Glomerular visceral epithelial cell (primary cell): ENCODE measurements around the gene YY1.
A peak's percentile ranks its signal among the peaks of the same experiment; 100 is the strongest.
"Not testable (repeated sequence)": the region's sequence is repeated elsewhere in the genome, so short reads cannot be mapped to it uniquely, and the experiment has no call there.

Source experiments
- DNase-seq: peaks from one replicate; pipeline ENCODE4 v3.0.0-alpha.2; 2016; ENCODE audit errors: extremely low spot score

Gene YY1

DNA sequence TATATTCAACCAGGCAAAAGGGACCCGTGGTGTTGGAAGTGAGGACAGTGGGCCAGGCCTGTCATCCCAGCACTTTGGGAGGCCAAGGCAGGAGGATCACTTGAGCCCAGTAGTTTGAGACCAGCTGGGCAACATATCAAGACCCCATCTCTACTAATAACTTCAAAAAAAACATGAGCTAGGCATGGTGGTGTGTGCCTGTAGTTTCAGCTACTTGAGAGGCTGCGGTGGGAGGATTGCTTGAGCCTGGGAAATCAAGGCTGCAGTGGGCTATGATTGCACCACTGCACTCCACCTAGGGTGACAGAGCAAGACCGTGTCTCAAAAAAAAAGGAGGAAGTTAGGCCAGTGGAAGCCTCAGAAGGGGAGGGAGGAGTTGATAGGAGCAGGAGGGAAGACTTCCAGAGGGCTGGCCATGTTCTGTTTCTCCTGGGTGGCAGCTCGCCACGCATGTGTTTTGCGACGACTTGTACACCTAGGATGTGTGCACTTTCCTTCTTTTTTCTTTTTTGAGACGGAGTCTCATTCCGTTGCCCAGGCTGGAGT lies 57.2 kb downstream of the YY1 start:
- no peak for DNase-seq

DNA sequence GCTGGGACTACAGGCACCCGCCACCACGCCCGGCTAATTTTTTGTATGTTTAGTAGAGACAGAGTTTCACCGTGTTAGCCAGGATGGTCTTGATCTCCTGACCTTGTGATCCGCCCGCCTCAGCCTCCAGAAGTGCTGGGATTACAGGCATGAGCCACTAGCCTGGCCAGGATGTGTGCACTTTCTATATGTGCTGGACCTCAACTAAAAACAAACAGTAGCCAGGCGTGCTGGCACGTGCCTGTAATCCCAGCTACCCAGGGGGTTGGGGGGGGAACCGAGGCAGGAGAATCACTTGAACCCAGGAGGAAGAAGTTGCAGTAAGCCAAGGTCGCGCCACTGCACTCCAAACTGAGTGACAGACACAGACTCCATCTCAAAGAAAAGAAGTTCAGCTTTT lies 57.8 kb downstream of the YY1 start:
- not testable (repeated sequence) for DNase-seq

DNA sequence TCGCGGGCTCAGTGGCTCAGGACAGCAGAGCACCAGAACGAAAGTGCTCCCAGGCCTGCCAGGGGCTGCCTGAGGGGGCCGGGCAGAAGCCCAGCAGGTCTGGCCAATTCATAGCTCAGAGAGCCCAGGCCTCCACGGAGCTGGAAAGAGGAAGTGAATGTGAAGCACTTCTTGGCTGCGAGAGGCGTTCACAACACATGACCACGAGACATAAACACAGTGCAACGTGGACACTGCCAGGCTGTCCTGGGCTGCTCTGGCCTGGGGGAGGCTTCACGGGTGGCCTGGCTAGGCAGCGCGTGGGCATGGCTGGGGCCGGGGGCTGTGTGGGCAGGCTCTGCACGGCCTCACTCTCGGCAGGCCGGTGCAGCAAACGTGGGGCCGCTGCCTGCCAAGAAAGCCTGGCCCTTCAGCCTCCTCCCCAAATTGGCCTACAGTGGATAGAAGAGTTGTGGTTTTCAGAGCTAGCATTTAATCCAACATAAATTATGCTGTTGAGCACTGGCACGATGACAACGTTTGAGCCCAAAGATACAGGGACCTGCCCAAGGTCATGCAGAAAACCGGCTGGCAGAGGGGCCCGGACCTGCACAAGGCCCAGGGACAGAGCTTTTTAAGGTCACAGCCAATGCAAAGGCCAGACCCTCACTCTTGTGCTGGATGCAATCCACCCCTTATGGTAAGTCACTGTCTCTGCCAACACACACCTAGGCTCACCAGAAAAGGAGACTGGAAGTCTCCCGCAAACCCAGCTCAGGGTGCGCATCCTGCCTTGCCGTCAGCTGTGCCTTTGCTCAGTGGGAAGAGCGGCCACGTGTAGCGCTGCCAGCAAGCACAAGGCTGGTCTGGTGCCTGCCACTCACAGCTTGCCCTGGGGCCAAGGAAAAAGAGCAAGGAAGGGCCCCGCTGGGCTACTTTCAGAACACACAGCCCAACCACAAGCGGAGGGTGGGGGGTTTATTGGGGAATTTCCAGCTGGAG lies 58.7 kb downstream of the YY1 start:
- DNase-seq, result no peak

DNA sequence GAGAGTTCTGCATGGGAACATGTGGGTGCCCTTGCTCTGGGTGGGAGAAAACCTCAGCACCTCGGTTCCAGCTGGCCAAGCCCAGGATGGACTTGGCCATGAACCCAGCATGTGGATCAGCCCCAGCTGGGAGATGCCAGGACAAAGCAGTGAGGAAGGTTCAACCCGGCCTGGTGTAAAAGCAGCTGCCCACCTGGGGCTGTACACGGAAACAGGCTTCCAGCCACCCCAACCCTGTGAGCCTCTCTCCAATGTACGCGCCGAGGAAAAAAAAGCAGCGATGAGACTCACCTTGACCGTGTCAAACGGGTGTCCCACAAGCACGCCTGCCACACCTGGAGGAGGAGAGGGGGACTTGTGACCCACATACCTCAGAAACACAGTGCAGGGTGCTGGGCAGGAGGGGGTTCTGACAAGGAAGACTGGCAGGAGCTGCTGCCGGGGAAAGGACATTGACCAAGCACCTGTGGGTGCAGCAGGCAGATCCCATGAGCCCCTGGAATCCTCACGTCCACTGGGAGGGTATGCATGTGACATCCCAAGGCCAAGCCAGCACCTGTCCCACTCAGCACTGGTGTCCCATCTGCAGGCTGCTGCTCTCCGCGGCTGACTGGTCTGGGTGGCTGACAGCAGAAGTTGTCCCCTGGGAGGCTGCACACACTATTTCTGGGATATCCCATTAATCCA lies 59.8 kb downstream of the YY1 start:
- no peak for DNase-seq

DNA sequence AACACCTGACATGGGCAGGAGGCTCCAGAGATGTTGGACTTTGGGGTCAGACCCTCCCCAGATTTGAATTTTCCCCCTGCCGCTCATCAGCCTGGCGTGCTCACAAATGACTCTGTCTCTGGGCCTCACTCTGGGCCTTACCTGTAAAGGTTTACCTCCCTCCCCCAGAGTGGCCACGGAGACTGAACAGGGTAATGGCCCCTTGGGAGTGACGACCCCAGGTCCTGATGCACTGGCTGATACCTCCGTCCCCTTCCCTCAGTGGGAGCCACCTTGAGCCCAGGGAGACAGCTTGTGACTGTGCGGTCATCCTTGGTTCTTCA lies 60.3 kb downstream of the YY1 start:
- DNase-seq, result no peak

DNA sequence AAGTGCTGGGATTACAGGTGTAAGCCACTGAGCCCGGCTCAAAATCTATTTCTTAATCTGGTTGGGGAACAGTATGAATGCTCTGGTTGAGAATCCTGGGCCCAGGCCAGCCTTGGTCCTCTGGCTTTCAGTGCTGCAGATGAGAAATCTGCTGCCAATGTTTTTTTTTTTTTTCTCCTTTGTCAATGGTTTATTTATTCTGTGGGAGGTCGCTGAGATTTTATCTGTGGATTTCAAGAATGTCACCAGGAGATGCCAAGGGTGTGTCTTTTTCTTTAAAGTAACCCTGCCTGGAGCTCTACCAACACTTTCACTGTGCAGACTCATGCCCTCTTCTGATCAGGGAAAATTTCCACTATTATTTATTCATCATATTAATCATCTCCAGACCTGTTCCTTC lies 63.7 kb downstream of the YY1 start:
- no peak for DNase-seq

DNA sequence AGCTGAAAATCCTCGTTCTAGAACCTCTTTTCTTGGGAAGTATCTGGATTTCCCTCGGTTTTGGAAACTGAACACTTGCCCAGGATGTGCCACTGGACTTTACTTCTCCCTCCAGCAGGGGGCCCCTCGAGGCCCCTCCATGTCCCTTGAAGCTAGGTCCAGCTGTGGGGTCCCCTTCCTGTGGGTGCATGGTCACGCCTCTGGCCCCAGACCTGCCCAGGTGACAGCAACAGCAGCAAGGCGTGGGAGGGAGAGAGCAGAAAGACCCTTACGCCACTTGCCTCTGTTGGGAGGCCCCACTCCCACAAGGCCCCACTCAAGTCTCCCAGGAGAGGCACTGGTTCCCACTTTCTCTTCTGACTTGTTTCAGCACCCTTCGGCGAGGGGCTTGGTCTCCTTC lies 64.2 kb downstream of the YY1 start:
- no peak for DNase-seq

DNA sequence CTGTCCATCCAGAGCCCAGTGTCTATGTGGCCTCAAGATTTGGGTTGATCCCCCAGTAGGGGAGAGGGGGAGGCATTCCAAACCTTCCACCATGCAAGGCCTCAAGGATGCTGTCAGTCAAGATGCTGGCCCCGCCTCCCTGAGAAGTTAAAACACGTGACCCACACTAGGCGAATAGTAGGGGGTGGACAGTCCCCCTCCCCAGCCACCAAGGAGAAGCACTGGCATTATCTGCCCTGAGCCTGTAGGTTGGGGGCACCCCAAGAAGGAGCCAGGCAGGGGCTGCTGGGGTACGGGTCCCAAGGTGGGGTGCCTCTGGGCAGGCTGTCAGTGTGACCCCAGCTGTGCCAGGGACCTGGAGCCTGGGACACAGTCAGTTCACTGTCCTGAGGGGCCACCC lies 65.0 kb downstream of the YY1 start:
- no peak for DNase-seq

DNA sequence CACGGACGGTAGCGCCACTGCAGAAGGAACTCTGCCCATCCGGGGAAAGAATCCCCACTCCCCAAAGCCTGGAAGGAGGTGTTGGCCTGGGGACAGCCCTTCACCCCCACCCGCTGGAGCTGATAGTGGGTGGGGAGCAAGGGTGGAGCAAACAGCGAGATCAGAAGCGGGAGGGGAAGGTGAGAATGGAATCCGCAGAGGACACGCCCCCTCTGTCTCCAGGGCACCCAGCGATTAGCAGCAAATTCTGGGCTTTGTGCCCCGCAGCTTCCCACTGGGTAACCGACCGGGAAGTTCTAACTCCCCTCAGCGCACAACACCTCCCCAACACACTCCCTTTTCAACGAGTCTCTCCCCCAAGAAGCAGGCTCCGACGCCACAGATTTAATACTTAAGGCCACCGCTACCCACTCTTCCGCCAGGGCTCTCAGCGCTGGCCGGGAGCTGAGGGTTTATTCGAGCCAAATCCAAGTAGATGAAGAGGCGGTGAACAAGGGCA lies 65.9 kb downstream of the YY1 start:
- DNase-seq, result peak; percentile 63

DNA sequence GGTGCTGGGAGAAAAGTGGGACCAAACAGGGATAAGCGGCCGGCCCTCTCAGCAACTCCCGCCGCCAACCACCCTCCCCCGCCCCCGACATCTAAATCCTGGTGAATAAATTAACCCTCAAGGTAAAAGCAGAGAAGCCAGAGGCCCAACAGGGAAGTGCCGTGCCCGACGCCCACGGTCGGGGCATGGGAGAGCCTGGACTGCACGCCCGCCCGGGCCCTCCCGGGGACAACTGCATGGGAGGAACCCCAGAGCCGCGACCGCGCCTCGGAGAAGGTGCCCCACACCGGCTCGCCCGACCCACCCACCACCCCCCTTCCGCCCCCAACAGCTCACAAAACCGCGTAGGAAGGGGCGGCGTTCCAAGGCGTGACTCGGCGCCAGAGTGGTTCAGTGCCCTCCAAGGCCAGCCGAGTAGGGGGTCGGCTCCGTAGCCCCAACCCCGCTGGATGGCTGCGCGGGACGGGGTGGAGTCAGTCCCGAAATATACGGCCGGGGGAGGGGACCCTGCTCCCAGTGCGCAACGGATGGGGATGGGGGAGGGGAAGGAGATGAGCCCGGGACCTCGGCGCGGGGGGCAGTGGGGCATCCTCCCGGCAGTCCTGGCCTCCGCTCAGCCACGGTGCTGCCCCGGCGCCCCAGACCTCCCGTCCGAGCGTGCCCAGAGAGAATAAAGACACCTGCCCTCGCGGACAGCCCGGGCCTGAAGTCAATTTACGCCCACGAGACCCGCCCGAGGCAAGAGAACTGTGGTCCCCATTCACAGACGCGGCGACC lies 66.6 kb downstream of the YY1 start:
- peak; percentile 54 for DNase-seq

DNA sequence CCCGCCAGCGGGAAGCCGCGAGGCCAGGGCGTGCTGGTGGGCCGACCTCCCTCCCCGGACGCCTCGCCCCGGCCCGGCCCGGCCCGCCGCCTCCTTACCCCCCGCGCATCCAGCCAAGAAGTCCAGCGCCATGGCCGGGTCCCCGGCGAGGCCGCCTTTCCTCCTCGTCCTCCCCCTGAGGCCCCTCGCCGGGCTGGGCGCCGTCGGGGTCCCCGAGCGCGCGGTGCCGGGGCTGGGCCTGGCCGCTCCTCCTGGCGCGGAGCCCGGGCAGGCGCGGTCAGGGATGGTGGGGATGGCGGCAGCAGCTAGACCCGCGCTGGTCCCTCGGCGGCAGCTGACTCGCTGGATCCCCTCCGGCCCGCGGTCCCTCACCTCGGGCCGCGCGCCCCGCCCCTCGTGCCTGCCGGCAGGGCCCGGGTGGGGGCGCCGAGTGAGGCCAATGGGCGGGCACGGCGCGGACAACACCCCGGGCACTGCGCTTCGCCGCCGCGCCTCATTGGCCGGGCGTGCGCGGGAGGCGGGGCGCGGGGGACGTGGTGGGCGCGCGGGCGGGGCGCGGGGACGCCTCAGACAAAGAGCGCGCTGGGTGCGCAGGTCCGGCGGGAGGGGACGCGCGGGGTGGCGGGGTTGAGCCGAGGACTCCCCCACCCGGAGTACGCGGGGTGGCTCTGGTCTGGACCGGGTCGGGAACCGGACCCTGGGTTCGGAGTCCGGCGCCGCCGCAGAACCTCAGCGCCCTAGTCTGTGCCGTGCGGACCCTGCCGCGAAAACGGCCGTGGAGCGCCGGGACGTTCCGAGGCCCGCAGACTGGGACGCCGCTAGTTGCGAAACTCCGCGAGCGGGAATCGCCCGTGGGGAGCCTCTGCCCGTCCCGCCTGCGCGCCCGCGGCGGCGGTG lies 67.4 kb downstream of the YY1 start, which contains the start of gene SLC25A29:
SLC25A29 (minus strand) TSS at position 344 of the 897 bp plus-strand sequence; CDS start at position 132, 212 bp downstream.
- peak; percentile 92 for DNase-seq

DNA sequence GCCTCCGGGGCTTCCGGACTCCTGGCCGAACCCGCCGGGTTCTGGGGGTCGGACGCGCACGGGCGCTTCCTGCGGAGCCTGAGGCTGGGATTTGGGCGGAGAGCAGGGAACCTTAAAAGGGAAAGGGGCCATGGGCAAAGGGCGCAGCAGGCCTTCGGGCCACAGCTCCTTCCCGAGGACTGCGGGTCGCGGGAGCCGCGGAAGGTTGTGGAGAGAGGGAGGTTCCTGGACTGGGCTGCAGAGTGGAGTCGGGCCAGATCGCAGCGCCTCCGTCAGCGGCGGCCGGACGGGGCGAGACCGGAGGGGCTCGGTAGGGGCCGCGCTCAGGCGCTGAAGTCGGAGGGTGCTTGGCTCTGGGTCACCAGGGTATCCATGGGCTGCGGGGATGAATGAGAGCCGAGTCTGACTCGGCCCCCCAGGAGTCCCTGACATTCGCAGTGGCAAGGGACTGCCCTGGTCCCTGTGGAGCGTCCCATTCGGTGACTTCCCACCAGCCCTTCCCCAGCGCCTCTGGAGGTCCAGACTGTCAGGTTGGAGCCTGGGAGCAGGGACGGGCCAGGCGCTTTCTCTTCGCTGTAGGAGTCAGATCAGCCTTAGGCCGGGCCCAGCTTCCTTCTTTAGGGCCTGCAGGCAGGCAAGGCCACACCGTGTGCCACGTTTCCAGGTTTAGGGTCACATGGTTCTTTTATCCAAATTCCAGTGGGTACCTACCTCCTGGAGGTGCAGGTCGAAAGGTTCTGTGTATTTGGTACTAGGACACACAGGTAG lies 68.2 kb downstream of the YY1 start:
- DNase-seq, result no peak

DNA sequence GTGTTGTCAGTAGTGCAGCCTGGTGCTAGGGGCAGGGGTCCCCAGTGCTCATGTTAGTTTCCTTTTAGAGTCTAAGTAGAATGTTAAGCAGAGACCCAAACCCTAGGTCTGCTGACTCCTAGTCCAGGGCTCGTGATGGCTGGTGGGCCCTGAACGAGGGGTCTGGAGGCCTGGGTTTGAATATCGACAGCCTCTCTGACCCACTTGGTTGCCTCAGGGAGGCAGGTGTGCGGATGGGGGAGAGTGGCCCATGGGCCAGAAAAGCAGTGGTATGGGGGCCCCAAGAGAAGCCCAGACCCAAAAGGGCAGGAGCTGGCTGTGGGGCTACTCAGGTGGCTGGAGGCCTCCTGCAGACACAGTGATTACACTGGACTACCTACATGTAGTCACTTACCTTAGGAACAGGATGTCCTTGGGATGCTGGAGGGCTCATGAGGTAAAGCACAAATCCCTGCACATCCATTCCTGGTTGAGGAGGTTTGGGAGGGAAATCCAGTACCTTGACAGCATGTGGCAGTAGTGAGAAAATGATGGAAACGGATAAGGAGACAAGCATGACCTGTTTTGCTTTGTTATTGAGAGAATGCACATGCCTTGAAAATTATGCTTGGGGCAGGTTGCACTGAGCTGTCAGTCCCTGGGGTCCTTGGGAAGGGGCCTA lies 69.0 kb downstream of the YY1 start:
- no peak for DNase-seq

DNA sequence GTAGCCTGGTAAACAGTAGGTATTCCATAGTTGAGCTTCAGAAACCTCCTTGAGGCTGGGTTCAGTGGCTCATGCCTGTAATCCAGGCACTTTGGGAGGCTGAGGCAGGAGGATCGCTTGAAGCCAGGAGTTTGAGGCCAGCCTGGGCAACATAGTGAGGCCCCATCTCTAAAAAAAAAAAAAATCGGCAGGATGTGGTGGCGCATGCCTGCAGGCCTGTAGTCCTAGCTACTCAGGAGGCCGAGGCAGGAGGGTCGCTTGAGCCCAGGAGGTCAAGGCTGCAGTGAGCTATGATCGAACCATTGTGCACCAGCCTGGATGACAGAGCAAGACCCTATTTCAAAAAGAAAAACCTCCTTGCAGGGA lies 69.5 kb downstream of the YY1 start:
- not testable (repeated sequence) for DNase-seq

DNA sequence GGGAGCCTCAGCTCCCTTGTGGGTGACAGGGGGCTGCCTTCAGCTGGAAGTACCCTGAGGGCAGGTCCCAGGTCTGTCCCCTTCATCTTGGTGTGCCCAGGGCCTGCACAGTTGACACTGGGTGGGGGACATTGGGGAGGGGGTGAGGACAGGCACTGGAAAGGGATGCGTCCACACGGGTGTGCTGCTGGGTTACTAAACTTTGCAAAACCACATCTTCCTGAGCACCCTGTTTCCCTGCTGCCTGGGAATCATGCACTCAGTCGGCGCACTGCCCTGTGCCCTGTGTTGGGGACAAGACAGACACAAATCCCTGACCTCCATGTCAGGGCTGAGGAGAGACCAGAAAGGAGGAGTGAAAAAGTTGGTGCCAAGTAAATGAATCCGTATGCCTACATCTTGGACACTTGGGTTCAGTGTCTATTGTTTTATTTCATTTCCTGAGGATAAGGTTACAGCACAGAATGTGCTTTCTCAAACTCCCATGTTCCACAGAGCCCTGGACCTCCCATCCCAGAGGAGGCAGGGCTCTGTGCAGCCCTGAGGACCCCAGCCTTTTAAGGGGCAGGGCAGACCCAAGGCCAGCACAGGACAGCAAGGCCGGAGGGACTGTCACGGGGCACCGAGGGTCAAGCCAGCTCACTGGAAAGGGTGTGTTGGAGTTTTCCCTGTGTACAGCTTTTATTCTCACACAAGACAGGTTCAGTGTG lies 70.2 kb downstream of the YY1 start:
- no peak for DNase-seq

DNA sequence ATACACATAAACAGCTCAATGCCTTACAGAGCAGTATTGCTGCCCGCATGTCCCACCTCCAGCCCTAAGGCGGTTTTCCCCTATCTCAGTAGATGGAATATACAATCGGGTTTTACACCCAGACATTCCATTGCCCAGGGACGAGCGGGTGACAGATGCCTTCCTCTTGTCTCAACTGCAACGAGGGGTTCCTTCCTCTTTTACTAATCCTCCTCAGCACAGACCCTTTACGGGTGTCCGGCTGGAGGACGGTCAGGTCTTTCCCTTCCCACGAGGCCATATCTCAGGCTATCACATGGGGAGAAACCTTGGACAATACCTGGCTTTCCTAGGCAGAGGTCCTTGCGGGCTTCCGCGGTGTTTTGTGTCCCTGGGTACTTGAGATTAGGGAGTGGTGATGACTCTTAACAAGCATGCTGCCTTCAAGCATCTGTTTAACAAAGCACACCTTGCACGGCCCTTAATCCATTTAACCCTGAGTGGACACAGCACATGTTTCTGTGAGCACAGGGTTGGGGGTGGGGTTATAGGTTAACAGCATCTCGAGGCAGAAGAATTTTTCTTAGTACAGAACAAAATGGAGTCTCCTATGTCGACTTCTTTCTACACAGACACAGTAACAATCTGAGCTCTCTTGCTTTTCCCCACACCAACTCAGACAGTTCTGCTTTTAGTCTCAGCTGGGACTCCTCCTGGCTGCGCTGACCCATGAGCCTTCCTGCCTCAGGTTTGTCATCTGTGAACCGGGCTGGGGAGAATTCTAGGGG lies 73.3 kb downstream of the YY1 start:
- DNase-seq, result not testable (repeated sequence)

DNA sequence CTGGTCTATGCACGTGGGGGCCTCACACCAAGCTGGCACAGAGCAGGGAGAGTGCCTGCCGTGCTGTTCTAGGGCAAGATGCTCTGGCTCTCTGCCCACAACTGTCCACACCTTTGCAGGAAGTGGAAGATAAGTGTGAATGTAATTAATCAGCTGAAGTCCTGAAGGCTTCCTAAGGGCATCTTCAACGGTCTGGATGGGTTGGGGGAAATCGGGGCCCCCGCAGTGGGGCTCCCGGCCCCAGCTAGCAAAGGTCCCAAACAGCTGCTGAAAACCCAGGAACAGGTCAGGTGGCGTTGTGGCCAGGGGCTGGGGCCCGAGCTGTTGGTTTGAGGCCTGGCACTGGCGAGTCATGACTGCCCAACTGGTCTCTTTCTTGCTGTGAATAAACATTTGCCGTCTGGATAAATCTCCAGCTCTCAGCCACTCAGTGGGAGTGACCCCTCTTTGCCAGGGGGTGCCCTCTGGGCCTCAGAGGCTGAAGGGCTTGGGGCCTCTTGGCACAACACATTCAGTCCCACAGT lies 74.0 kb downstream of the YY1 start:
- DNase-seq, result peak; percentile 24
